Measurements from ENCODE around the gene CTNNB1. TPM values are rescaled to one million over a fixed set of nuclear protein-coding genes. Genes with fewer than 3 reads are reported as not detected.

CTNNB1 gene
- total and polyA plus RNA-seq, 2 of the 4 experiments (the other 2 are of a cell fraction): 364 to 1,677 TPM

DNA sequence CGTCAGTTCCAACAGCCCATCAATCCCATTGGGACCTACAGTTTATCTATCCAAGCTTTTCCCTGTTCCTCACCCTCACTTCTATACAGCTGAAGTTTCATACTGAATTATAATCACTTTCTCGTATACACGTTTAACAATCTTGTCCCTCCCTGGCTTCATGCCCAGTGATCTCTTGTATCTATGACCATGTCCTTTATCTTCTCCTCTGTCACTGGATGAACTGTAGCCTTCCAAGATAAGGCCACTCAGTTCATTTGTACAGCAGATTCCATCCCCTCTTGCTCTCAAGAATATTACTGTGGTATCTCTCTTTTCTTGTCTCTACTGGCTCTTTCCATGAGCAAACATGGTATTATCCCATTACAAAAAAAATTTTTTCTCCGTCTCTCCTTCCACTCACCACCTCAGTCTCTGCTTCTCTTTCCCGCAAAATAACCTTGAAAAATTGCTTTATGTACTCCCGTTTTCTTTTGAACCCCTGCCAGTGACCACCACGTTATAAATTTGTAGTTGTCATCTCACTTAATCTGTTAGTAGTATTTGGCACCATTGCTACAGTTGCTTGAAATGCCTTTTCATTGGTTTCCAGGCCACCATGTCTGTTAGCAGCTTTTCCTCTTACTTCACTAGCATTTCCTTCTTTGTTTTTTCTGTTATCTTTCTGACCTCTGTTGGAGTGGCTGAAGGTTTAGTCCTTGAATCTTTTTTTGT is 9.4 kb downstream of the CTNNB1 start:
- Histone ChIP-seq H2AK9ac (replicated peaks; ENCODE audit: low read depth, low read length, poor library complexity) (no peak overlapping the region), H2AFZ (replicated peaks; ENCODE audit: low read length, poor library complexity) (no peak overlapping the region), H3K23ac (ENCODE audit: low read depth, low read length) (no peak overlapping the region), H2BK120ac (ENCODE audit: low read depth, low read length) (no peak overlapping the region), H3K36me3 (ENCODE audit: control insufficient read depth, insufficient read depth, low read length) (no peaks in the 10 kb centered on the region), H3K79me1 (ENCODE audit: low read depth in 1 of 2, low read length in 2 of 2) (peaks cover 0 to 51% of the 10 kb centered on the region in 2 experiments; a peak in 2 of 4 replicates), H3K4me3 (ENCODE audit: insufficient read depth, low read depth, low read length) (no peak overlapping the region), H4K5ac (ENCODE audit: low read depth, low read length) (no peak overlapping the region), H4K8ac (ENCODE audit: low read depth in 2 of 2, low read length in 2 of 2) (no peak overlapping the region), H3K9ac (ENCODE audit: low read depth, low read length) (no peak overlapping the region), H4K91ac (ENCODE audit: insufficient read depth, low read depth, low read length) (no peak overlapping the region), H2BK15ac (ENCODE audit: low read depth, low read length) (no peak overlapping the region), H3K4me1 (ENCODE audit: control insufficient read depth, insufficient read depth, low read length) (peaks cover 8% of the 10 kb centered on the region), H3K27me3 (ENCODE audit: control insufficient read depth, insufficient read depth, low read length) (no peaks in the 10 kb centered on the region), H4K20me1 (ENCODE audit: insufficient read depth, low read length) (peaks cover 96% of the 10 kb centered on the region), H3K9me3 (ENCODE audit: control insufficient read depth, insufficient read depth, low read length) (no peaks in the 10 kb centered on the region), H2BK5ac (ENCODE audit: low read depth, low read length, poor library complexity, severe bottlenecking) (no peak overlapping the region), H3K4ac (ENCODE audit: low read depth, low read length) (no peak overlapping the region), H3K56ac (ENCODE audit: extremely low read depth, insufficient read depth, low read length) (no peak overlapping the region), H3K9me1 (ENCODE audit: insufficient read depth, low read length) (peaks cover 2% of the 10 kb centered on the region; the same call in 1 of the 2 replicates), H3K18ac (ENCODE audit: low read depth, low read length) (no peak overlapping the region), H3K4me2 (ENCODE audit: low read depth, low read length) (no peak overlapping the region), H3K27ac (ENCODE audit: insufficient read depth, low read length) (no peak overlapping the region), H2AK5ac (ENCODE audit: low read depth, low read length) (no peak overlapping the region), H3K14ac (replicated peaks; ENCODE audit: low read depth, low read length) (no peak overlapping the region), H2BK20ac (ENCODE audit: low read depth, low read length) (no peak overlapping the region)
- WGBS, 2 experiments (ENCODE audit: extremely low coverage in 2 of 2, insufficient read length in 1 of 2): 25 to 100% methylated on average over 2 of the region's 7 CpGs
- POLR2A ChIA-PET (ENCODE audit: unreplicated experiment): interaction anchor here (1.3 kb wide), 1 partner anchor 9 kb away, joined by 7 read pairs; the partner anchor contains the start of gene CTNNB1
- CTCF ChIA-PET: no interaction called here
- ATAC-seq (ENCODE audit: low read depth) (no peak), DNase-seq (no peak)
- BruUV-seq (replicated peaks): no TSS peak
- in situ Hi-C loops (cut with MboI; ENCODE audit: low sequenced_read_pairs): loop anchor here (25.0 kb wide), 1 partner anchor 479 kb away; no protein-coding TSS in a partner anchor
- intact Hi-C loops (cut with micrococcal nuclease): no loop called here
- no peak for TF ChIP-seq POLR2A (IDR thresholded peaks at IDR 0.05; ENCODE audit: low read depth, low read length)
- no peak for TF ChIP-seq MAFK (IDR thresholded peaks at IDR 0.05; ENCODE audit: low read depth, low read length)
- dilution Hi-C loops (cut with HindIII; ENCODE audit: low sequenced_read_pairs, unreplicated experiment): no loop called here
